CD4-positive, alpha-beta memory T cell (primary cell): ENCODE data around the gene GRIK5. TPM values are rescaled to one million over a fixed set of nuclear protein-coding genes. Genes with fewer than 3 reads are reported as not detected.
A peak's percentile ranks its signal among the peaks of the same experiment; 100 is the strongest.

ENCODE experiments used
- CTCF ChIA-PET: fragments of 350-600 bp; sonication (Branson Sonifier 250); formaldehyde crosslinking; loops from one replicate; lab custom pipeline; 2021; ENCODE audit warnings: inconsistent platforms; ENCODE audit not compliant: partially characterized antibody; lab: Charles Lee
- POLR2A ChIA-PET: fragments of 350-600 bp; sonication (Branson Sonifier 250); formaldehyde crosslinking; loops from one replicate; lab custom pipeline; 2021; ENCODE audit not compliant: partially characterized antibody; lab: Charles Lee
- DNase-seq, 5 donors: peaks; one replicate each; pipeline versions ENCODE4 v3.0.0 to v3.0.0-alpha.2; 2020 to 2022; ENCODE audit warnings: mixed read lengths in 1 of 5
- H3K27ac ChIP-seq: one replicate; pipeline ENCODE4 v1.7.0; 2013; ENCODE audit warnings: low read depth, low read length
- H3K27me3 ChIP-seq: 2 replicates; pipeline ENCODE4 v1.7.0; 2013; ENCODE audit warnings: mild to moderate bottlenecking, low read length, moderate library complexity; ENCODE audit not compliant: insufficient read depth
- H3K36me3 ChIP-seq: 2 replicates; pipeline ENCODE4 v1.7.0; 2013; ENCODE audit warnings: mild to moderate bottlenecking, low read length, moderate library complexity; ENCODE audit not compliant: insufficient read depth
- H3K4me1 ChIP-seq: 2 replicates; pipeline ENCODE4 v1.7.0; 2013; ENCODE audit warnings: mild to moderate bottlenecking, low read length, moderate library complexity; ENCODE audit not compliant: insufficient read depth
- H3K4me3 ChIP-seq, 2 donors: one replicate each; pipeline ENCODE4 v1.7.0; 2013; ENCODE audit warnings: low read length in 2 of 2, mild to moderate bottlenecking in 1 of 2
- H3K9me3 ChIP-seq, 2 donors: one replicate each; pipeline ENCODE4 v1.7.0; 2013; ENCODE audit warnings: low read length in 2 of 2, control low read depth in 1 of 2; ENCODE audit not compliant: control insufficient read depth in 1 of 2
- H3K27ac Mint-ChIP-seq, 7 donors: one replicate each; pipeline ENCODE4 v1.8.0; 2020 to 2021; ENCODE audit warnings: mixed read lengths in 7 of 7, mild to moderate bottlenecking in 6 of 7, inconsistent platforms in 3 of 7, moderate library complexity in 3 of 7
- H3K27me3 Mint-ChIP-seq, 2 donors: one replicate each; pipeline ENCODE4 v1.8.0; 2020 to 2021; ENCODE audit warnings: mixed read lengths in 2 of 2
- H3K36me3 Mint-ChIP-seq, 2 donors: one replicate each; pipeline ENCODE4 v1.8.0; 2020 to 2021; ENCODE audit warnings: mixed read lengths in 2 of 2, inconsistent platforms in 1 of 2, mild to moderate bottlenecking in 1 of 2
- H3K4me1 Mint-ChIP-seq, 4 donors: one replicate each; pipeline ENCODE4 v1.8.0; 2020 to 2021; ENCODE audit warnings: mixed read lengths in 4 of 4, mild to moderate bottlenecking in 1 of 4
- H3K4me3 Mint-ChIP-seq, 8 donors: one replicate each; pipeline ENCODE4 v1.8.0; 2020 to 2021; ENCODE audit warnings: mixed read lengths in 8 of 8, mild to moderate bottlenecking in 7 of 8, moderate library complexity in 6 of 8, inconsistent platforms in 3 of 8
- H3K9me3 Mint-ChIP-seq, 8 donors: one replicate each; pipeline ENCODE4 v1.8.0; 2020 to 2021; ENCODE audit warnings: mixed read lengths in 8 of 8, mild to moderate bottlenecking in 5 of 8, inconsistent platforms in 3 of 8, moderate library complexity in 1 of 8
- intact Hi-C: fragments of 100-400 bp; cut with micrococcal nuclease; formaldehyde crosslinking; loops from one replicate; pipeline ENCODE4 v1.15.1; 2023
- polyA plus RNA-seq, 2 donors: library from polyadenylated mRNA; unstranded; fragments of 300-500 nt; fragmentation: Illumina TruSeq; gene quantifications; one replicate each; pipeline ENCODE4 v1.2.3, GENCODE V29; 2021
- total RNA-seq, 2 experiments: library from RNA; stranded (reverse); gene quantifications; one replicate each; pipeline ENCODE4 v1.2.3, GENCODE V29; 2021

GRIK5 gene, protein sequence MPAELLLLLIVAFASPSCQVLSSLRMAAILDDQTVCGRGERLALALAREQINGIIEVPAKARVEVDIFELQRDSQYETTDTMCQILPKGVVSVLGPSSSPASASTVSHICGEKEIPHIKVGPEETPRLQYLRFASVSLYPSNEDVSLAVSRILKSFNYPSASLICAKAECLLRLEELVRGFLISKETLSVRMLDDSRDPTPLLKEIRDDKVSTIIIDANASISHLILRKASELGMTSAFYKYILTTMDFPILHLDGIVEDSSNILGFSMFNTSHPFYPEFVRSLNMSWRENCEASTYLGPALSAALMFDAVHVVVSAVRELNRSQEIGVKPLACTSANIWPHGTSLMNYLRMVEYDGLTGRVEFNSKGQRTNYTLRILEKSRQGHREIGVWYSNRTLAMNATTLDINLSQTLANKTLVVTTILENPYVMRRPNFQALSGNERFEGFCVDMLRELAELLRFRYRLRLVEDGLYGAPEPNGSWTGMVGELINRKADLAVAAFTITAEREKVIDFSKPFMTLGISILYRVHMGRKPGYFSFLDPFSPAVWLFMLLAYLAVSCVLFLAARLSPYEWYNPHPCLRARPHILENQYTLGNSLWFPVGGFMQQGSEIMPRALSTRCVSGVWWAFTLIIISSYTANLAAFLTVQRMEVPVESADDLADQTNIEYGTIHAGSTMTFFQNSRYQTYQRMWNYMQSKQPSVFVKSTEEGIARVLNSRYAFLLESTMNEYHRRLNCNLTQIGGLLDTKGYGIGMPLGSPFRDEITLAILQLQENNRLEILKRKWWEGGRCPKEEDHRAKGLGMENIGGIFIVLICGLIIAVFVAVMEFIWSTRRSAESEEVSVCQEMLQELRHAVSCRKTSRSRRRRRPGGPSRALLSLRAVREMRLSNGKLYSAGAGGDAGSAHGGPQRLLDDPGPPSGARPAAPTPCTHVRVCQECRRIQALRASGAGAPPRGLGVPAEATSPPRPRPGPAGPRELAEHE
- total RNA-seq (under 1 TPM; 0.12 to 0.17 TPM), polyA plus RNA-seq (not detected)

DNA sequence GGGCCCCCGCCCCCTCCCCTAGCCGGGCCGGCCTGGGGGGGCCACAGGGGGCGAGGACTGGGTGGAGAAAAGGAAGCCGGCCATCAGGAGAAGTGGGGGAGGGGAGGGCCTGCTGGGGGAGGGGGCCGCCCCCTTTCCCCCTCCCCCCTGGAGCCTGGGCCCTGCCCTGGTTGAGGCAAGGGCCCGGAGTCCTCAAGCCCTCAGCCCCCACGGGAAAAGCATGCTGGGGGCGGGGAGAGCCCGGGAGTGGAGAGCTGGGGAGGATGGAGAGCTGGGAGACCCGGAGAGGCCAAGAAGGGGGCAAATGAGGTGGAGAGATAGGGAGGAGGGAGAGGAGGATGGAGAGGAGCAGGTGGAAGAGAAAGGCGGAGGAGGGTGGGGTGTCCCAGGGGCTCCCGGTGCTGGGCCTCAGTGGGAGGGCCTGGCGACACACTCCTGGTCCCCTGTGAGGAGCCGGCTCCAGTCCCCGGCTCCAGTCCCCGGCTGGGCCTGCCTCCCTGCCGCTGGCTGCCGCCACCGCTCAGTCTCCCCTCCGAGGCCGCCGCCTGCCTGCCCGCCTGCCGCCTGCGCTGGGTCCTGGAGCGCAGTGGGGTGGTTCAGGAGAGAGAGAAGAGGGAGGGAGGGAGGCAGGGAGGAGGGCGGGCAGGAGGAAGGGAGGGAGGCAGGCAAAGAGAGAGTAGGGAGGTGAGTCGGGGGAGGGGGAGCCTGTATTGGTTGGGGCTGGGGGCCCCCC lies at the start of gene GRIK5:
Gene GRIK5, minus strand, starts transcription at position 588 of the 733 bp plus-strand sequence. CDS start 4,436 bp downstream, outside the sequence.
- Mint-ChIP-seq H3K4me1 (peaks cover 0 to 2% (median 0%) of the 10 kb centered on the region in 4 donors), H3K4me3 (no peak within 1 kb of the TSS), H3K36me3 (no peaks in the 10 kb centered on the region), H3K27me3 (no peaks in the 10 kb centered on the region), H3K27ac (peak within 1 kb of the TSS in 2 of 7 donors; percentile 8 to 71), H3K9me3 (peaks cover 0 to 1% (median 0%) of the 10 kb centered on the region in 8 donors)
- Histone ChIP-seq H3K4me1 (peaks cover 6% of the 10 kb centered on the region), H3K4me3 (no peak within 1 kb of the TSS), H3K27me3 (peaks cover 11% of the 10 kb centered on the region), H3K27ac (no peak within 1 kb of the TSS), H3K9me3 (no peaks in the 10 kb centered on the region), H3K36me3 (no peaks in the 10 kb centered on the region)
- ChIA-PET CTCF (no interaction called here), POLR2A (no interaction called here)
- intact Hi-C loops: no loop called here
- DNase-seq: no peak

DNA sequence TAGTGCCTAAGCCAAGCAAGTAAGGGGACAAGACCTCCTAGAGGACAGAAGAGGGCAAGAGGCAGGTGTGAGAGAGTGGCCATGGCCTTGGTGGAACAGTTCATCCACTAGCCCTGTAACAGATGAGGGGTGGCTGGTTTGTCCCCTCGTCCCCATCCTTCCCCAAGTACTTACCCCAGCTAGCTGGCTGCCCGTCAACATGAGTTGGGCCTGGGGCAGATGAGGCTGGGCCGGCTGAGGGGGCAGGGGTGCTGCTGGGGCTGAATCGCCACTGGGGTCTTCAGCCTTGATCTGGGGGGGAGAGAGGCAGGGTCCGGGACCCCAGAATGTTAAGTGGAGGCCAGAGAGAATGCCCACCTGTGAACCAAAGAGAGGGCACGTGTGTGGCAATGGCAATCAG lies 47.1 kb upstream of the GRIK5 start:
- Histone ChIP-seq H3K36me3 (peaks cover 19% of the 10 kb centered on the region), H3K4me1 (peaks cover 15% of the 10 kb centered on the region), H3K27ac (no peak overlapping the region), H3K9me3 (no peaks in the 10 kb centered on the region), H3K27me3 (no peaks in the 10 kb centered on the region), H3K4me3 (no peak overlapping the region)
- Mint-ChIP-seq H3K9me3 (no peaks in the 10 kb centered on the region), H3K27ac (peak overlapping the region in 2 of 7 donors; percentile 27 to 41), H3K36me3 (peaks cover 20 to 62% of the 10 kb centered on the region in 2 donors), H3K27me3 (no peaks in the 10 kb centered on the region), H3K4me1 (peaks cover 12 to 30% (median 22%) of the 10 kb centered on the region in 4 donors), H3K4me3 (no peak overlapping the region)
- POLR2A ChIA-PET: no interaction called here
- CTCF ChIA-PET: no interaction called here
- intact Hi-C loops: no loop called here
- DNase-seq: no peak

DNA sequence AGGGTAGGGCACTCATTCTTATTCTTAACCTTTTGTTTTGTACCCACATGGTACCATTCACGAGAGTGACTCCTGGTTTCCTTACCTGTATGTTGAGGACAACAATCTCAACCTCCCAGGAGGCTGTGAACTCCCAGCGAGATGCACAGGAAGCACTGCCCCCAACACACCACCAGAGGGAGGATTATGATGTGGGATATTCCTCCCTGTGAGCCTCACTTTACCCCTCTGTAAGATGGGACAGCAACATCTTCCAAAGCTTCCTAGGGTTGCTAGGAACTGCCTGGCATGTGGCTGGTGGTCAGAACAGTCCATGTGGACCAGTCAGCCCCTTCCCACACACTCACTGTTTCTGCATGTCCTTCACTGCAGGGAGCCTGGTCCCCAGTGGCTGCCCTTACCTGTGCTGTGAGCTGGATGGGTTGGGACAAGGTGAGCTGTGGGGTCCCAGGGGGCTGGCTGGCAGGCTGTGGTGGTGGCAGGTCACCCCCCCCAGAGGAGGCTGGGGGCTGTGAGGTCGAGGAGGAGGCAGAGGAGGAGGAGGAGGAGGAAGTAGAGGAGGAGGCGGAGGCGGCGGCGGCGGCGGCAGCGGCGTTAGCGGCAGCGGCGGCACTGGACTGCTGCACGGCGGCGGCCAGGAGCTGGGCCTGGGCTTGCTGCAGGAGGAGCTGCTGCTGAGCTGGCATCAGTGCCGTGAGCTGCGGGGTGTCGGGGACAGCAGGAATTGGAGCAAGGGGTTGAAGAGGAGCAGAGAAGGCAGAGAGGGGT lies 46.5 kb upstream of the GRIK5 start:
- peaks cover 7 to 24% (median 17%) of the 10 kb centered on the region in 4 donors for H3K4me1 Mint-ChIP-seq
- Histone ChIP-seq H3K27me3 (no peaks in the 10 kb centered on the region), H3K4me1 (peaks cover 9% of the 10 kb centered on the region), H3K36me3 (peaks cover 19% of the 10 kb centered on the region), H3K4me3 (no peak overlapping the region), H3K27ac (no peak overlapping the region), H3K9me3 (no peaks in the 10 kb centered on the region)
- H3K27me3 Mint-ChIP-seq: no peaks in the 10 kb centered on the region
- ChIA-PET CTCF (interaction anchor here (1.2 to 1.3 kb wide), 2 partner anchors 8 to 180 kb away, joined by 3 to 4 read pairs; no protein-coding TSS in a partner anchor), POLR2A (interaction anchor here (1.4 to 1.7 kb wide), 2 partner anchors 11 to 16 kb away, joined by 3 to 6 read pairs; partner anchors contain the start of gene POU2F2)
- peaks cover 20 to 67% of the 10 kb centered on the region in 2 donors for H3K36me3 Mint-ChIP-seq
- H3K4me3 Mint-ChIP-seq: no peak overlapping the region
- H3K27ac Mint-ChIP-seq: peak overlapping the region in 5 of 7 donors; percentile 27 to 67 (median 52)
- DNase-seq: peak in 1 of 5 donors; percentile 7
- H3K9me3 Mint-ChIP-seq: no peaks in the 10 kb centered on the region
- intact Hi-C loops: no loop called here

DNA sequence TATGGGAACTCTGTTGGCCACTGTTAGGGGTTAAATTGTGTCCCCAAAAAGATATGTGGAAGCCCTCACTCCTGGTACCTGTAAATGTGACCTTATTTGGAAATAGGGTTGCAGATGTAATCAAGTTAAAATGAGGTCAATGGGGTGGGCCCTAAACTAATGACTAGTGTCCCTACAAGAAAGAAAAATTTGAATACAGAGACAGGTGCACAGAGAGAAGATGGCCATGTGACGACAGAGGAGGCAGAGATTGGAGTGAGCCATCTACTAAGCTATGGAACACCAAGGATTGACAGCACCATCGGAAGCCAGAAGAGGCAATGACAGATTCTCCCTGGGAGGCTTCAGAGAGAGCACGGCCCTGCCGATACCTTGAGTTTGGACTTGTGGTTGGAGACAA lies 45.7 kb upstream of the GRIK5 start:
- H3K4me3 ChIP-seq: no peak overlapping the region
- no peaks in the 10 kb centered on the region for H3K27me3 ChIP-seq
- no peaks in the 10 kb centered on the region for H3K9me3 ChIP-seq
- no peak overlapping the region for H3K27ac ChIP-seq
- Mint-ChIP-seq H3K27ac (peak overlapping the region in 6 of 7 donors; percentile 23 to 85 (median 60)), H3K27me3 (no peaks in the 10 kb centered on the region), H3K4me3 (no peak overlapping the region), H3K36me3 (peaks cover 24 to 69% of the 10 kb centered on the region in 2 donors), H3K4me1 (peaks cover under 1 to 16% (median 11%) of the 10 kb centered on the region in 4 donors), H3K9me3 (no peaks in the 10 kb centered on the region)
- CTCF ChIA-PET: interaction anchor here (0.9 to 1.3 kb wide), 3 partner anchors 9 to 181 kb away, joined by 3 to 4 read pairs (median 4); no protein-coding TSS in a partner anchor
- peak in 1 of 5 donors; percentile 6 for DNase-seq
- intact Hi-C loops: no loop called here
- peaks cover 19% of the 10 kb centered on the region for H3K36me3 ChIP-seq
- POLR2A ChIA-PET: interaction anchor here (1.4 to 1.7 kb wide), 2 partner anchors 11 to 17 kb away, joined by 3 to 6 read pairs; partner anchors contain the start of gene POU2F2
- peaks cover under 1% of the 10 kb centered on the region for H3K4me1 ChIP-seq

DNA sequence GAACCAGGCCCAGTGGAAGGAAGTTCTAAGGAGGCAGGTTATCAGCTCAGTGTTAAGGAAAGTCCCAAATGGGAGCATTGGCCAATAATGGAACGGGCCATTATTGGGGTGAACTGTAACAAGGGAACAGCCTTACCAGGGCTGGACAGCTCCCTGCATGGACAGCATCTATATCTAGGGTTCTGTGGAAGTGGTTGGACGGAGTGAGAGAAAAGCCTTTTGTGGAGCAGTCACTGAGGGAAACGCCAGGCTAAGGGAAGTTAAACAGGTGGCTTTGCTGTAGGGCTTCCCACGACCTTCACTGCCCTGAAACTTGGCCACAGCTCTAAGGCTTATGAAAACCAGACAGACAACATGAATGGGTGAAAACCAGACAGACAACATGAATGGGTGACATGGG lies 45.2 kb upstream of the GRIK5 start:
- Mint-ChIP-seq H3K4me3 (no peak overlapping the region), H3K36me3 (peaks cover 24 to 73% of the 10 kb centered on the region in 2 donors), H3K27me3 (no peaks in the 10 kb centered on the region), H3K9me3 (no peaks in the 10 kb centered on the region), H3K27ac (peak overlapping the region in 1 of 7 donors; percentile 59), H3K4me1 (peaks cover 0 to 14% (median 9%) of the 10 kb centered on the region in 4 donors)
- no peaks in the 10 kb centered on the region for H3K9me3 ChIP-seq
- peak in 1 of 5 donors; percentile 14 for DNase-seq
- no peak overlapping the region for H3K4me3 ChIP-seq
- intact Hi-C loops: no loop called here
- POLR2A ChIA-PET: interaction anchor here (0.7 to 1.7 kb wide), 3 partner anchors 12 to 128 kb away, joined by 3 to 6 read pairs (median 3); partner anchors contain the start of gene POU2F2
- no peaks in the 10 kb centered on the region for H3K4me1 ChIP-seq
- H3K27me3 ChIP-seq: no peaks in the 10 kb centered on the region
- no peak overlapping the region for H3K27ac ChIP-seq
- H3K36me3 ChIP-seq: peaks cover 19% of the 10 kb centered on the region
- CTCF ChIA-PET: interaction anchor here (0.9 to 1.5 kb wide), 6 partner anchors 8 to 181 kb away, joined by 3 to 9 read pairs (median 4); no protein-coding TSS in a partner anchor

DNA sequence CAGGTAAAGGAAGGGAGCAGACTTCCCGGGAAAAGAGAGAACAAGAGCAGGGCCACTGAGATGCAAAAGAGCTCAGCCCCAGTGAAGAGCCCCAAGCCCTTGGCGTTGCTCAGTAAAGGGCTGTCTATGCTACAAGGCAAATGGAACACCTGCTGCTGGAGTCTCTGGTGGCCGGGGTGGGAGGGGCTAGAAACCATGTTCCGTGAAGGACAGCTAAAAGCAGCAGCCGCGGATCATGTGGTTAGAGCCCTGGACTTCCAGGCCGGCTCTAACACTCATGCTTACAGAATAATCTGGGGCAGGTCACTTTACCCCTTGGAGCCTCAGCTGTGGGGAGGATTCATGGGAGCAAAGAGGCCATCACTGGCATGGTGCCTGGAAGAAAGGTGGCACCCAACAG lies 44.4 kb upstream of the GRIK5 start:
- Mint-ChIP-seq H3K36me3 (peaks cover 24 to 74% of the 10 kb centered on the region in 2 donors), H3K4me1 (peaks cover 0 to 14% (median 9%) of the 10 kb centered on the region in 4 donors), H3K4me3 (no peak overlapping the region), H3K27ac (peak overlapping the region in 6 of 7 donors; percentile 15 to 82 (median 56)), H3K27me3 (no peaks in the 10 kb centered on the region), H3K9me3 (no peaks in the 10 kb centered on the region)
- H3K36me3 ChIP-seq: peaks cover 19% of the 10 kb centered on the region
- H3K27ac ChIP-seq: no peak overlapping the region
- no peak overlapping the region for H3K4me3 ChIP-seq
- POLR2A ChIA-PET: interaction anchor here (0.7 to 1.8 kb wide), 4 partner anchors 8 to 129 kb away, joined by 3 to 6 read pairs (median 4); partner anchors contain the start of gene POU2F2
- CTCF ChIA-PET: interaction anchor here (0.9 to 1.5 kb wide), 6 partner anchors 9 to 324 kb away, joined by 3 to 9 read pairs (median 6); partner anchors contain the start of gene POU2F2
- no peaks in the 10 kb centered on the region for H3K27me3 ChIP-seq
- no peaks in the 10 kb centered on the region for H3K9me3 ChIP-seq
- no peaks in the 10 kb centered on the region for H3K4me1 ChIP-seq
- intact Hi-C loops: no loop called here
- peak in 1 of 5 donors; percentile 22 for DNase-seq
